GM23338 (cell line): Measurements from ENCODE around the gene PPP1R16B. TPM values are rescaled to one million over a fixed set of nuclear protein-coding genes. Genes with fewer than 3 reads are reported as not detected.

Source experiments
- ATAC-seq: fragments of 200-7000 bp; cut with Tn5 transposase; 3 replicates; pipeline ENCODE4 v1.9.1; 2020
- DNase-seq: peaks from one replicate; pipeline ENCODE4 v3.0.0-alpha.2; 2015; ENCODE audit warnings: low spot score
- H2AFZ ChIP-seq: fragments of 200-600 bp; sonication (generic); 2 replicates; pipeline ENCODE4 v1.8.0; 2016; ENCODE audit warnings: antibody characterized with exemption, mild to moderate bottlenecking, moderate library complexity
- H3F3A ChIP-seq: fragments of 200-600 bp; sonication (generic); replicated peaks from 2 replicates; pipeline ENCODE4 v1.8.0; 2017; ENCODE audit warnings: antibody characterized with exemption, mixed run types, low read depth
- H3K27ac ChIP-seq: fragments of 200-600 bp; sonication (generic); 2 replicates; pipeline ENCODE4 v1.6.1; 2016; ENCODE audit warnings: low read depth
- H3K27me3 ChIP-seq: fragments of 200-600 bp; sonication (generic); 2 replicates; pipeline ENCODE4 v1.8.0; 2016; ENCODE audit warnings: mild to moderate bottlenecking, mixed run types, moderate library complexity; ENCODE audit not compliant: insufficient read depth
- H3K36me3 ChIP-seq: fragments of 200-600 bp; sonication (generic); 2 replicates; pipeline ENCODE4 v1.8.0; 2016; ENCODE audit warnings: mild to moderate bottlenecking; ENCODE audit not compliant: insufficient read depth
- H3K4me1 ChIP-seq: fragments of 200-600 bp; sonication (generic); 2 replicates; pipeline ENCODE4 v1.8.0; 2016; ENCODE audit warnings: mild to moderate bottlenecking, moderate library complexity; ENCODE audit not compliant: insufficient read depth
- H3K4me2 ChIP-seq: fragments of 200-600 bp; sonication (generic); 2 replicates; pipeline ENCODE4 v1.7.1; 2017; ENCODE audit warnings: mixed run types
- H3K4me3 ChIP-seq: fragments of 200-600 bp; sonication (generic); 2 replicates; pipeline ENCODE4 v1.6.1; 2016; ENCODE audit warnings: mixed run types
- H3K79me2 ChIP-seq: fragments of 200-600 bp; sonication (generic); replicated peaks from 2 replicates; pipeline ENCODE4 v1.8.0; 2017; ENCODE audit warnings: mild to moderate bottlenecking; ENCODE audit not compliant: insufficient read depth
- H3K9me2 ChIP-seq: fragments of 200-600 bp; sonication (generic); 2 replicates; pipeline ENCODE4 v1.8.0; 2017; ENCODE audit not compliant: insufficient read depth
- H4K20me1 ChIP-seq: fragments of 200-600 bp; sonication (generic); replicated peaks from 2 replicates; pipeline ENCODE4 v1.8.0; 2017; ENCODE audit warnings: mild to moderate bottlenecking; ENCODE audit not compliant: insufficient read depth
- H3K27ac Mint-ChIP-seq: 2 replicates; pipeline ENCODE4 v1.8.0; 2020; ENCODE audit warnings: inconsistent platforms, mild to moderate bottlenecking, moderate library complexity, mixed read lengths
- H3K27me3 Mint-ChIP-seq: 3 replicates; pipeline ENCODE4 v1.8.0; 2022; ENCODE audit warnings: low read depth, mild to moderate bottlenecking, moderate library complexity, mixed read lengths, inconsistent platforms; ENCODE audit not compliant: insufficient read depth, poor library complexity
- H3K36me3 Mint-ChIP-seq: 3 replicates; pipeline ENCODE4 v1.8.0; 2021; ENCODE audit warnings: low read depth, mild to moderate bottlenecking, inconsistent platforms, moderate library complexity, mixed read lengths
- H3K4me1 Mint-ChIP-seq: 3 replicates; pipeline ENCODE4 v1.8.0; 2020; ENCODE audit warnings: mild to moderate bottlenecking, inconsistent platforms, mixed read lengths
- H3K4me3 Mint-ChIP-seq: 3 replicates; pipeline ENCODE4 v1.8.0; 2021; ENCODE audit warnings: moderate library complexity, mild to moderate bottlenecking, inconsistent platforms, mixed read lengths
- H3K9me3 Mint-ChIP-seq: 3 replicates; pipeline ENCODE4 v1.8.0; 2020; ENCODE audit warnings: moderate library complexity, mild to moderate bottlenecking, inconsistent platforms, mixed read lengths
- CREB1 ChIP-seq: fragments of 250-450 bp; sonication (Bioruptor Pico); IDR thresholded peaks from 2 replicates; pipeline ENCODE4 v1.5.0; 2020; ENCODE audit warnings: low read depth, mild to moderate bottlenecking, moderate library complexity
- CTCF ChIP-seq, 2 experiments: fragments of 200-600 bp in 1 of 2; sonication (generic) in 1 of 2; conservative IDR thresholded peaks; 2 replicates each; pipeline versions ENCODE4 v1.5.1 to v1.6.1; 2016 to 2017; ENCODE audit warnings: antibody characterized with exemption in 2 of 2, low read depth in 2 of 2, mild to moderate bottlenecking in 2 of 2, moderate library complexity in 1 of 2
- EZH2 ChIP-seq: fragments of 200-600 bp; sonication (generic); IDR thresholded peaks from one replicate; pipeline ENCODE4 v1.8.0; 2017; ENCODE audit warnings: antibody characterized with exemption, mild to moderate bottlenecking, low read depth; ENCODE audit not compliant: unreplicated experiment
- EZH2phosphoT487 ChIP-seq: fragments of 200-600 bp; sonication (generic); IDR thresholded peaks from one replicate; pipeline ENCODE4 v1.8.1; 2018; ENCODE audit warnings: antibody characterized with exemption; ENCODE audit not compliant: unreplicated experiment
- JUNB ChIP-seq: IDR thresholded peaks from one replicate; pipeline ENCODE4 v1.6.1; 2016; ENCODE audit warnings: antibody characterized with exemption; ENCODE audit not compliant: unreplicated experiment
- polyA plus RNA-seq: library from polyadenylated mRNA; unstranded; fragments of >200 nt; fragmentation: Nextera tagmentation; extraction: Ambion mirVana; gene quantifications from 2 replicates; pipeline ENCODE4 v1.2.1, GENCODE V29; 2016
- small RNA-seq: library from RNA; depleted of rRNA; stranded (forward); fragments of <200 nt; gene quantifications from one replicate; pipeline ENCODE3, GENCODE V24; 2014; ENCODE audit warnings: low replicate concordance
- total RNA-seq: library from RNA; depleted of rRNA; stranded (reverse); fragments of >200 nt; shearing (Covaris generic); gene quantifications from 2 replicates; pipeline ENCODE4 v1.2.3, GENCODE V29; 2014; rRNA removed
- TF ChIP-seq, protein P1 (sequence below): fragments of 250-450 bp; sonication (Bioruptor Pico); IDR thresholded peaks from 2 replicates; pipeline ENCODE4 v1.5.0; 2020; ENCODE audit warnings: mild to moderate bottlenecking, moderate library complexity

Gene PPP1R16B
- total and polyA plus RNA-seq, 2 experiments from 2014 or later: 1.6 to 11.5 TPM

GRCh38 chr20:38969708-38970107 lies 164.2 kb downstream of the PPP1R16B start (continued):
- TF ChIP-seq, protein P1, sequence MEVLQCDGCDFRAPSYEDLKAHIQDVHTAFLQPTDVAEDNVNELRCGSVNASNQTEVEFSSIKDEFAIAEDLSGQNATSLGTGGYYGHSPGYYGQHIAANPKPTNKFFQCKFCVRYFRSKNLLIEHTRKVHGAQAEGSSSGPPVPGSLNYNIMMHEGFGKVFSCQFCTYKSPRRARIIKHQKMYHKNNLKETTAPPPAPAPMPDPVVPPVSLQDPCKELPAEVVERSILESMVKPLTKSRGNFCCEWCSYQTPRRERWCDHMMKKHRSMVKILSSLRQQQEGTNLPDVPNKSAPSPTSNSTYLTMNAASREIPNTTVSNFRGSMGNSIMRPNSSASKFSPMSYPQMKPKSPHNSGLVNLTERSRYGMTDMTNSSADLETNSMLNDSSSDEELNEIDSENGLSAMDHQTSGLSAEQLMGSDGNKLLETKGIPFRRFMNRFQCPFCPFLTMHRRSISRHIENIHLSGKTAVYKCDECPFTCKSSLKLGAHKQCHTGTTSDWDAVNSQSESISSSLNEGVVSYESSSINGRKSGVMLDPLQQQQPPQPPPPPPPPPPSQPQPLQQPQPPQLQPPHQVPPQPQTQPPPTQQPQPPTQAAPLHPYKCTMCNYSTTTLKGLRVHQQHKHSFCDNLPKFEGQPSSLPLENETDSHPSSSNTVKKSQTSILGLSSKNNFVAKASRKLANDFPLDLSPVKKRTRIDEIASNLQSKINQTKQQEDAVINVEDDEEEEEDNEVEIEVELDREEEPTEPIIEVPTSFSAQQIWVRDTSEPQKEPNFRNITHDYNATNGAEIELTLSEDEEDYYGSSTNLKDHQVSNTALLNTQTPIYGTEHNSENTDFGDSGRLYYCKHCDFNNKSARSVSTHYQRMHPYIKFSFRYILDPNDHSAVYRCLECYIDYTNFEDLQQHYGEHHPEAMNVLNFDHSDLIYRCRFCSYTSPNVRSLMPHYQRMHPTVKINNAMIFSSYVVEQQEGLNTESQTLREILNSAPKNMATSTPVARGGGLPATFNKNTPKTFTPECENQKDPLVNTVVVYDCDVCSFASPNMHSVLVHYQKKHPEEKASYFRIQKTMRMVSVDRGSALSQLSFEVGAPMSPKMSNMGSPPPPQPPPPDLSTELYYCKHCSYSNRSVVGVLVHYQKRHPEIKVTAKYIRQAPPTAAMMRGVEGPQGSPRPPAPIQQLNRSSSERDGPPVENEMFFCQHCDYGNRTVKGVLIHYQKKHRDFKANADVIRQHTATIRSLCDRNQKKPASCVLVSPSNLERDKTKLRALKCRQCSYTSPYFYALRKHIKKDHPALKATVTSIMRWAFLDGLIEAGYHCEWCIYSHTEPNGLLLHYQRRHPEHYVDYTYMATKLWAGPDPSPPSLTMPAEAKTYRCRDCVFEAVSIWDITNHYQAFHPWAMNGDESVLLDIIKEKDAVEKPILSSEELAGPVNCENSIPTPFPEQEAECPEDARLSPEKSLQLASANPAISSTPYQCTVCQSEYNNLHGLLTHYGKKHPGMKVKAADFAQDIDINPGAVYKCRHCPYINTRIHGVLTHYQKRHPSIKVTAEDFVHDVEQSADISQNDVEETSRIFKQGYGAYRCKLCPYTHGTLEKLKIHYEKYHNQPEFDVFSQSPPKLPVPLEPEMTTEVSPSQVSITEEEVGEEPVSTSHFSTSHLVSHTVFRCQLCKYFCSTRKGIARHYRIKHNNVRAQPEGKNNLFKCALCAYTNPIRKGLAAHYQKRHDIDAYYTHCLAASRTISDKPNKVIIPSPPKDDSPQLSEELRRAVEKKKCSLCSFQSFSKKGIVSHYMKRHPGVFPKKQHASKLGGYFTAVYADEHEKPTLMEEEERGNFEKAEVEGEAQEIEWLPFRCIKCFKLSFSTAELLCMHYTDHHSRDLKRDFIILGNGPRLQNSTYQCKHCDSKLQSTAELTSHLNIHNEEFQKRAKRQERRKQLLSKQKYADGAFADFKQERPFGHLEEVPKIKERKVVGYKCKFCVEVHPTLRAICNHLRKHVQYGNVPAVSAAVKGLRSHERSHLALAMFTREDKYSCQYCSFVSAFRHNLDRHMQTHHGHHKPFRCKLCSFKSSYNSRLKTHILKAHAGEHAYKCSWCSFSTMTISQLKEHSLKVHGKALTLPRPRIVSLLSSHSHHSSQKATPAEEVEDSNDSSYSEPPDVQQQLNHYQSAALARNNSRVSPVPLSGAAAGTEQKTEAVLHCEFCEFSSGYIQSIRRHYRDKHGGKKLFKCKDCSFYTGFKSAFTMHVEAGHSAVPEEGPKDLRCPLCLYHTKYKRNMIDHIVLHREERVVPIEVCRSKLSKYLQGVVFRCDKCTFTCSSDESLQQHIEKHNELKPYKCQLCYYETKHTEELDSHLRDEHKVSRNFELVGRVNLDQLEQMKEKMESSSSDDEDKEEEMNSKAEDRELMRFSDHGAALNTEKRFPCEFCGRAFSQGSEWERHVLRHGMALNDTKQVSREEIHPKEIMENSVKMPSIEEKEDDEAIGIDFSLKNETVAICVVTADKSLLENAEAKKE (CRISPR knock-in tag): no peak
- no peak for TF ChIP-seq CREB1 (CRISPR knock-in tag)
- no peak for TF ChIP-seq JUNB

DNA sequence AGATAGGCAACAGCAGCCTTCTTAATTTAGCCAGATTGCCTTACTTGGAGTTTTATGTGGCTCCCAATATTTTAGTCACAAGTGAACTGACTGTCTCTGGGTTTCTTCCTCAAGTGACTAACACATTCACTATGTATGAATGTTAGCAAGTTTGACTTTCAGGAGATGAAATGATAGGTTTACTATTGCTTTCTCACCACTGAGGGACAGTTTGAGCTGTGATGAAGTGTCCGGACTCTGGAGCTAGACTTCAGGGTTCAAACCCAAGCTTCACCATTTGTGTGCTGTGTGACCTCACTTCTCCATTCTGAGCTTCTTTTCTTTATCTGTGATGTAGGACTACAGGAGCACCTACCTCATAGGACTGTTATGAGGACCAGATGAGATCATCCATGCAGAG lies 164.8 kb downstream of the PPP1R16B start:
- H3K4me2 ChIP-seq: no peak overlapping the region
- no peak overlapping the region for H3K4me3 ChIP-seq
- no peaks in the 10 kb centered on the region for H3K4me1 ChIP-seq
- TF ChIP-seq EZH2: no peak
- no peak for TF ChIP-seq EZH2phosphoT487
- TF ChIP-seq CTCF (conservative IDR thresholded peaks at IDR 0.05; ENCODE audit: low read depth in 2 of 2): no peak
- peaks cover 56% of the 10 kb centered on the region for H3K79me2 ChIP-seq
- Mint-ChIP-seq H3K27ac (no peak overlapping the region), H3K9me3 (no peaks in the 10 kb centered on the region), H3K27me3 (peaks cover 2% of the 10 kb centered on the region), H3K4me3 (no peak overlapping the region), H3K36me3 (peaks cover 28% of the 10 kb centered on the region), H3K4me1 (no peaks in the 10 kb centered on the region; the same call in 2 of the 3 replicates)
- H3F3A ChIP-seq: no peaks in the 10 kb centered on the region
- no peaks in the 10 kb centered on the region for H3K27me3 ChIP-seq
- no peak overlapping the region for H2AFZ ChIP-seq
- ATAC-seq (no peak), DNase-seq (no peak)
- H3K27ac ChIP-seq: no peak overlapping the region
- peaks cover 10% of the 10 kb centered on the region for H4K20me1 ChIP-seq
- H3K36me3 ChIP-seq: peaks cover 39% of the 10 kb centered on the region
- no peaks in the 10 kb centered on the region for H3K9me2 ChIP-seq

Small RNA genes lying within 50 kb of the gene (small RNA-seq; reads per million reads assigned to genes)
- gene AL023803.1: 0.07 reads per million

Other genes starting within 250 kb of the PPP1R16B start
- not detected in 2 replicates for gene ADIG, start 224.5 kb upstream of the PPP1R16B start, total RNA-seq
- gene ADIG, start 224.5 kb upstream of the PPP1R16B start, polyA plus RNA-seq: not detected in 2 replicates
- 0.21 and 1.5 TPM in 2 replicates for gene ARHGAP40, start 203.9 kb upstream of the PPP1R16B start, total RNA-seq
- gene ARHGAP40, start 203.9 kb upstream of the PPP1R16B start, polyA plus RNA-seq: 0.30 TPM in 1 of 2 replicates, not detected in the other
- 0.08 and 0.87 TPM in 2 replicates for gene SLC32A1, start 81.2 kb upstream of the PPP1R16B start, total RNA-seq
- gene SLC32A1, start 81.2 kb upstream of the PPP1R16B start, polyA plus RNA-seq: 0.09 TPM in 1 of 2 replicates, not detected in the other
- 19.6 and 21.8 TPM in 2 replicates for gene ACTR5, start 57.2 kb upstream of the PPP1R16B start, total RNA-seq
- gene ACTR5, start 57.2 kb upstream of the PPP1R16B start, polyA plus RNA-seq: 8.4 and 9.1 TPM in 2 replicates
- 81.6 and 91.3 TPM in 2 replicates for gene FAM83D, start 120.7 kb downstream of the PPP1R16B start, total RNA-seq
- 31.1 and 33.3 TPM in 2 replicates for gene FAM83D, start 120.7 kb downstream of the PPP1R16B start, polyA plus RNA-seq
- 20.1 and 25.9 TPM in 2 replicates for gene DHX35, start 156.6 kb downstream of the PPP1R16B start, total RNA-seq
- 8.3 TPM in 2 replicates for gene DHX35, start 156.6 kb downstream of the PPP1R16B start, polyA plus RNA-seq